HepG2 (cell line): ENCODE data around the gene INSIG2. TPM values are rescaled to one million over a fixed set of nuclear protein-coding genes. Genes with fewer than 3 reads are reported as not detected.

Source experiments
- ARNT ChIP-seq: fragments of 450-650 bp; IDR thresholded peaks from 2 replicates; pipeline ENCODE4 v1.6.1; 2017
- CBX5 ChIP-seq: sonication (generic); formaldehyde crosslinking; IDR thresholded peaks from 2 replicates; pipeline ENCODE4 v1.4.0; 2020; ENCODE audit warnings: missing genetic modification reagents, borderline replicate concordance
- JARID2 ChIP-seq: sonication (generic); formaldehyde crosslinking; IDR thresholded peaks from 2 replicates; pipeline ENCODE4 v1.8.1; 2023; ENCODE audit warnings: missing genetic modification reagents, inconsistent platforms; ENCODE audit not compliant: insufficient replicate concordance
- MEIS2 ChIP-seq: sonication (generic); formaldehyde crosslinking; IDR thresholded peaks from 2 replicates; pipeline ENCODE4 v1.9.0; 2021; ENCODE audit warnings: mild to moderate bottlenecking, missing genetic modification reagents
- PAX8 ChIP-seq: sonication (generic); formaldehyde crosslinking; IDR thresholded peaks from 2 replicates; pipeline ENCODE4 v1.8.0; 2022; ENCODE audit warnings: mild to moderate bottlenecking, missing genetic modification reagents, borderline replicate concordance
- TEAD2 ChIP-seq: sonication (generic); formaldehyde crosslinking; IDR thresholded peaks from 2 replicates; pipeline ENCODE4 v1.9.0; 2021; ENCODE audit warnings: missing genetic modification reagents
- TEF ChIP-seq: sonication (generic); formaldehyde crosslinking; IDR thresholded peaks from 2 replicates; pipeline ENCODE4 v1.5.0; 2020; ENCODE audit warnings: missing genetic modification reagents
- TOPORS ChIP-seq: sonication (generic); formaldehyde crosslinking; IDR thresholded peaks from 2 replicates; pipeline ENCODE4 v1.8.0; 2023; ENCODE audit warnings: mild to moderate bottlenecking, missing genetic modification reagents
- U2AF2 ChIP-seq: fragments of 200-400 bp; formaldehyde crosslinking; IDR thresholded peaks from 2 replicates; pipeline ENCODE4 v1.6.1; 2017; ENCODE audit warnings: low read depth, mild to moderate bottlenecking, low read length
- ZMYM3 ChIP-seq: sonication (generic); formaldehyde crosslinking; IDR thresholded peaks from 2 replicates; pipeline ENCODE4 v1.5.1; 2020; ENCODE audit warnings: mild to moderate bottlenecking, missing genetic modification reagents
- ZNF275 ChIP-seq: sonication (generic); formaldehyde crosslinking; IDR thresholded peaks from 2 replicates; pipeline ENCODE4 v1.8.0; 2022; ENCODE audit warnings: missing genetic modification reagents, mild to moderate bottlenecking, inconsistent platforms, borderline replicate concordance
- ZNF446 ChIP-seq: sonication (generic); formaldehyde crosslinking; IDR thresholded peaks from 2 replicates; pipeline ENCODE4 v1.5.0; 2020; ENCODE audit warnings: mild to moderate bottlenecking, missing genetic modification reagents
- ZNF589 ChIP-seq: sonication (generic); formaldehyde crosslinking; conservative IDR thresholded peaks from 2 replicates; pipeline ENCODE4 v1.8.0; 2022; ENCODE audit warnings: mild to moderate bottlenecking, moderate library complexity, missing genetic modification reagents
- ZNF704 ChIP-seq: sonication (generic); formaldehyde crosslinking; IDR thresholded peaks from 2 replicates; pipeline ENCODE4 v1.8.1; 2023; ENCODE audit warnings: mild to moderate bottlenecking, inconsistent platforms, moderate library complexity, missing genetic modification reagents, borderline replicate concordance
- ZNF75D ChIP-seq: sonication (generic); formaldehyde crosslinking; IDR thresholded peaks from 2 replicates; pipeline ENCODE4 v1.8.1; 2023; ENCODE audit warnings: missing genetic modification reagents, mild to moderate bottlenecking, borderline replicate concordance
- ZNF784 ChIP-seq: sonication (generic); formaldehyde crosslinking; IDR thresholded peaks from 2 replicates; pipeline ENCODE4 v1.5.1; 2020; ENCODE audit warnings: missing genetic modification reagents, mild to moderate bottlenecking, borderline replicate concordance
- polyA plus RNA-seq, 8 experiments: library from polyadenylated mRNA; depleted of rRNA in 3 of 8; stranded (reverse) in 7 of 8; unstranded in 1 of 8; fragments of >200 nt; fragmentation: Illumina TruSeq in 4 of 8; extraction: Trizol in 4 of 8; gene quantifications; 2 replicates each; pipeline versions ENCODE4 v1.2.1 to v1.2.3, GENCODE V29; 2011 to 2016; ENCODE audit warnings: low read depth in 4 of 8, missing spikeins in 1 of 8, mixed read lengths in 1 of 8; ENCODE audit not compliant: insufficient read depth in 1 of 8
- total RNA-seq, 5 experiments: library from RNA; depleted of rRNA; stranded (reverse); fragments of >200 nt; fragmentation: Illumina TruSeq; extraction: Trizol; gene quantifications; 2 replicates each; pipeline ENCODE4 v1.2.3, GENCODE V29; 2016; ENCODE audit warnings: low read depth in 1 of 5
- TF ChIP-seq, protein P1 (sequence below): sonication (generic); formaldehyde crosslinking; IDR thresholded peaks from 2 replicates; pipeline ENCODE4 v1.5.1; 2020; ENCODE audit warnings: mild to moderate bottlenecking, missing genetic modification reagents, borderline replicate concordance

Gene INSIG2
- total and polyA plus RNA-seq, 2 of the 13 experiments (the other 11 are each of a cell fraction or from before 2014, with no cell fraction given): 73.5 to 481 TPM

- TF ChIP-seq, protein P1, sequence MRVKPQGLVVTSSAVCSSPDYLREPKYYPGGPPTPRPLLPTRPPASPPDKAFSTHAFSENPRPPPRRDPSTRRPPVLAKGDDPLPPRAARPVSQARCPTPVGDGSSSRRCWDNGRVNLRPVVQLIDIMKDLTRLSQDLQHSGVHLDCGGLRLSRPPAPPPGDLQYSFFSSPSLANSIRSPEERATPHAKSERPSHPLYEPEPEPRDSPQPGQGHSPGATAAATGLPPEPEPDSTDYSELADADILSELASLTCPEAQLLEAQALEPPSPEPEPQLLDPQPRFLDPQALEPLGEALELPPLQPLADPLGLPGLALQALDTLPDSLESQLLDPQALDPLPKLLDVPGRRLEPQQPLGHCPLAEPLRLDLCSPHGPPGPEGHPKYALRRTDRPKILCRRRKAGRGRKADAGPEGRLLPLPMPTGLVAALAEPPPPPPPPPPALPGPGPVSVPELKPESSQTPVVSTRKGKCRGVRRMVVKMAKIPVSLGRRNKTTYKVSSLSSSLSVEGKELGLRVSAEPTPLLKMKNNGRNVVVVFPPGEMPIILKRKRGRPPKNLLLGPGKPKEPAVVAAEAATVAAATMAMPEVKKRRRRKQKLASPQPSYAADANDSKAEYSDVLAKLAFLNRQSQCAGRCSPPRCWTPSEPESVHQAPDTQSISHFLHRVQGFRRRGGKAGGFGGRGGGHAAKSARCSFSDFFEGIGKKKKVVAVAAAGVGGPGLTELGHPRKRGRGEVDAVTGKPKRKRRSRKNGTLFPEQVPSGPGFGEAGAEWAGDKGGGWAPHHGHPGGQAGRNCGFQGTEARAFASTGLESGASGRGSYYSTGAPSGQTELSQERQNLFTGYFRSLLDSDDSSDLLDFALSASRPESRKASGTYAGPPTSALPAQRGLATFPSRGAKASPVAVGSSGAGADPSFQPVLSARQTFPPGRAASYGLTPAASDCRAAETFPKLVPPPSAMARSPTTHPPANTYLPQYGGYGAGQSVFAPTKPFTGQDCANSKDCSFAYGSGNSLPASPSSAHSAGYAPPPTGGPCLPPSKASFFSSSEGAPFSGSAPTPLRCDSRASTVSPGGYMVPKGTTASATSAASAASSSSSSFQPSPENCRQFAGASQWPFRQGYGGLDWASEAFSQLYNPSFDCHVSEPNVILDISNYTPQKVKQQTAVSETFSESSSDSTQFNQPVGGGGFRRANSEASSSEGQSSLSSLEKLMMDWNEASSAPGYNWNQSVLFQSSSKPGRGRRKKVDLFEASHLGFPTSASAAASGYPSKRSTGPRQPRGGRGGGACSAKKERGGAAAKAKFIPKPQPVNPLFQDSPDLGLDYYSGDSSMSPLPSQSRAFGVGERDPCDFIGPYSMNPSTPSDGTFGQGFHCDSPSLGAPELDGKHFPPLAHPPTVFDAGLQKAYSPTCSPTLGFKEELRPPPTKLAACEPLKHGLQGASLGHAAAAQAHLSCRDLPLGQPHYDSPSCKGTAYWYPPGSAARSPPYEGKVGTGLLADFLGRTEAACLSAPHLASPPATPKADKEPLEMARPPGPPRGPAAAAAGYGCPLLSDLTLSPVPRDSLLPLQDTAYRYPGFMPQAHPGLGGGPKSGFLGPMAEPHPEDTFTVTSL: peak; percentile 55; the same call in 1 of the 2 replicates
- TF ChIP-seq ZNF446 (CRISPR knock-in tag): no peak
- 0 out of 2 replicates have a peak, but pooled peaks have one; percentile 54 for TF ChIP-seq TOPORS (CRISPR knock-in tag)
- TF ChIP-seq U2AF2: no peak
- peak; percentile 30; the same call in 1 of the 2 replicates for TF ChIP-seq PAX8
- peak; percentile 72 for TF ChIP-seq JARID2 (CRISPR knock-in tag)
- TF ChIP-seq ZNF589 (CRISPR knock-in tag): 0 out of 2 replicates have a peak, but pooled peaks have one; percentile 78
- TF ChIP-seq TEAD2 (CRISPR knock-in tag): no peak
- peak; percentile 89; the same call in 1 of the 2 replicates for TF ChIP-seq CBX5
- peak; percentile 64; the same call in 1 of the 2 replicates for TF ChIP-seq ZNF704 (CRISPR knock-in tag)
- no peak for TF ChIP-seq TEF (CRISPR knock-in tag)
- TF ChIP-seq MEIS2 (CRISPR knock-in tag): peak; percentile 96
- no peak for TF ChIP-seq ZNF75D (CRISPR knock-in tag)
- peak; percentile 48; the same call in 1 of the 2 replicates for TF ChIP-seq ZMYM3
- no peak for TF ChIP-seq ZNF275
- peak; percentile 66; the same call in 1 of the 2 replicates for TF ChIP-seq ZNF784 (CRISPR knock-in tag)
- no peak for TF ChIP-seq ARNT
Observed at GRCh38 chr2:118088051-118089024, at the start of gene INSIG2 (continued).
